Parathyroid adenoma (tissue), 2 donors: Measurements from ENCODE around the gene TMBIM1.
A peak's percentile ranks its signal among the peaks of the same experiment; 100 is the strongest.
"Not testable (repeated sequence)": the region's sequence is repeated elsewhere in the genome, so short reads cannot be mapped to it uniquely, and the experiment has no call there.

Experiments
- H2AFZ ChIP-seq: fragments of 300-600 bp; sonication (generic); one replicate; pipeline ENCODE4 v1.7.0; 2017; ENCODE audit warnings: antibody characterized with exemption, mild to moderate bottlenecking
- H3K27ac ChIP-seq: fragments of 300-600 bp; sonication (generic); one replicate; pipeline ENCODE4 v1.7.0; 2017
- H3K27me3 ChIP-seq: fragments of 300-600 bp; sonication (generic); one replicate; pipeline ENCODE4 v1.7.0; 2017; ENCODE audit warnings: low read length; ENCODE audit not compliant: control insufficient read depth, insufficient read depth
- H3K36me3 ChIP-seq: fragments of 300-600 bp; sonication (generic); one replicate; pipeline ENCODE4 v1.7.0; 2017; ENCODE audit warnings: low read length; ENCODE audit not compliant: control insufficient read depth, insufficient read depth
- H3K4me1 ChIP-seq: fragments of 300-600 bp; sonication (generic); one replicate; pipeline ENCODE4 v1.7.0; 2017; ENCODE audit warnings: control low read depth
- H3K4me2 ChIP-seq: fragments of 300-600 bp; sonication (generic); one replicate; pipeline ENCODE4 v1.7.0; 2017; ENCODE audit warnings: low read length
- H3K4me3 ChIP-seq: fragments of 300-600 bp; sonication (generic); one replicate; pipeline ENCODE4 v1.7.0; 2017; ENCODE audit warnings: low read depth, low read length
- H3K79me2 ChIP-seq: fragments of 300-600 bp; sonication (generic); one replicate; pipeline ENCODE4 v1.7.0; 2017; ENCODE audit warnings: control low read depth
- H3K9ac ChIP-seq: fragments of 300-600 bp; sonication (generic); one replicate; pipeline ENCODE4 v1.7.0; 2017; ENCODE audit warnings: mild to moderate bottlenecking
- H3K9me3 ChIP-seq: fragments of 300-600 bp; sonication (generic); one replicate; pipeline ENCODE4 v1.7.0; 2017; ENCODE audit warnings: low read length; ENCODE audit not compliant: control insufficient read depth
- CTCF ChIP-seq: fragments of 300-600 bp; sonication (generic); IDR thresholded peaks from one replicate; pipeline ENCODE4 v1.7.0; 2017; ENCODE audit warnings: antibody characterized with exemption, mild to moderate bottlenecking
- donor health status: primary hyperparathyroidism.

The TMBIM1 gene

GRCh38 chr2:218319813-218320365, 27.6 kb upstream of the TMBIM1 start:
- Histone ChIP-seq H2AFZ (no peak overlapping the region), H3K27ac (no peak overlapping the region), H3K9ac (no peak overlapping the region), H3K79me2 (no peaks in the 10 kb centered on the region), H3K9me3 (no peaks in the 10 kb centered on the region), H3K4me3 (no peak overlapping the region), H3K4me2 (no peak overlapping the region), H3K4me1 (peaks cover 18% of the 10 kb centered on the region), H3K27me3 (no peaks in the 10 kb centered on the region), H3K36me3 (no peaks in the 10 kb centered on the region)
- no peak for TF ChIP-seq CTCF

DNA sequence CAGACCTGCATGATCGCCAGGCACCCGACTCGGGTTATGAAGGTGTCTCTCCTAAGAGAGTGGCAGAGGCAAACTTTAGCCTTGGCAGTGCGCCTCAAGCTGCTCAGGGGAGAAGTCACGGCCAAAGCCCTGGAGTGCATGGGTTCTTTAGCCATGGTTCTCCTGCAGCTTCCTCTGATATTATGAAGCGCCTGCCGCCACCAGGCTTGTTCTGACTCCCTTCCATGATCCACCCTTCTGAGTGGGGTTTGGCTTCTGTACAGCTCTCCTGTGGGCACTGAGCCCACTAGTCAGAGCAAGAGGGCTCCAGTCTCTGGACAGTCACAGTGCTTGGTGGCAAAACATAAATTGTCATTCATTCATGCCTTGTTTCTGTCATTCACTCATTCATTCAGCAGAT, 25.9 kb upstream of the TMBIM1 start:
- H3K79me2 ChIP-seq, result no peaks in the 10 kb centered on the region
- H3K9ac ChIP-seq, result no peak overlapping the region
- no peaks in the 10 kb centered on the region for H3K36me3 ChIP-seq
- H2AFZ ChIP-seq, result no peak overlapping the region
- no peak for TF ChIP-seq CTCF
- no peak overlapping the region for H3K27ac ChIP-seq
- H3K9me3 ChIP-seq, result no peaks in the 10 kb centered on the region
- H3K4me1 ChIP-seq, result peaks cover 18% of the 10 kb centered on the region
- H3K4me2 ChIP-seq, result no peak overlapping the region
- H3K27me3 ChIP-seq, result no peaks in the 10 kb centered on the region
- H3K4me3 ChIP-seq, result no peak overlapping the region

GRCh38 chr2:218317835-218318234, 25.5 kb upstream of the TMBIM1 start:
- no peak overlapping the region for H3K27ac ChIP-seq

GRCh38 chr2:218317303-218317630, 25.0 kb upstream of the TMBIM1 start:
- Histone ChIP-seq H2AFZ (peak overlapping the region; percentile 8), H3K27ac (no peak overlapping the region), H3K79me2 (no peaks in the 10 kb centered on the region), H3K27me3 (no peaks in the 10 kb centered on the region), H3K9ac (no peak overlapping the region), H3K9me3 (no peaks in the 10 kb centered on the region), H3K4me1 (peaks cover 14% of the 10 kb centered on the region), H3K36me3 (no peaks in the 10 kb centered on the region), H3K4me2 (no peak overlapping the region), H3K4me3 (no peak overlapping the region)
- TF ChIP-seq CTCF, result no peak

More at GRCh38 chr2:218317835-218318234, 25.5 kb upstream of the TMBIM1 start:
- H3K9ac ChIP-seq, result no peak overlapping the region
- no peak for TF ChIP-seq CTCF
- no peaks in the 10 kb centered on the region for H3K36me3 ChIP-seq
- H3K4me1 ChIP-seq, result peaks cover 18% of the 10 kb centered on the region
- no peaks in the 10 kb centered on the region for H3K79me2 ChIP-seq
- no peaks in the 10 kb centered on the region for H3K9me3 ChIP-seq
- no peak overlapping the region for H3K4me3 ChIP-seq
- H3K27me3 ChIP-seq, result no peaks in the 10 kb centered on the region
- no peak overlapping the region for H2AFZ ChIP-seq
- H3K4me2 ChIP-seq, result no peak overlapping the region

DNA sequence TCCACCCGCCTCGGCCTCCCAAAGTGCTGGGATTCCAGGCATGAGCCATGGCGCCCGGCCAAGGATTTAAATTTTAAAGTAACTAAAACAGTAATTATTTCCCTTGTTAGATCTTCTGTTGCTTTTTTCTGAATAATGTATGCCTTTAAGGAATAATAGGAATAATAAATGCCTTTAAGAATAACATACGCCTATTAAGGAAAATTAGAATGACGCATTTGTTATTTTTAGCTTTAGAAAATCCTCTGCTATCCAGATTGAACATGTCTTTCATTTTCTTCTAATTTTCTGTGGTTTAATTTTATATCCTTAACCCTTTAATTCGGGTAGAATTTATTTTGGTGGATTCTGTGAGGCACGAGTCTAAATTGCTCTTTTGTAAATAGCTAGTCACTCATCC, 23.1 kb upstream of the TMBIM1 start:
- H3K4me3 ChIP-seq, result no peak overlapping the region
- no peaks in the 10 kb centered on the region for H3K9me3 ChIP-seq
- no peak for TF ChIP-seq CTCF
- peaks cover 3% of the 10 kb centered on the region for H3K4me1 ChIP-seq
- no peak overlapping the region for H3K4me2 ChIP-seq
- no peak overlapping the region for H2AFZ ChIP-seq
- no peaks in the 10 kb centered on the region for H3K27me3 ChIP-seq
- H3K9ac ChIP-seq, result no peak overlapping the region
- no peaks in the 10 kb centered on the region for H3K79me2 ChIP-seq
- H3K27ac ChIP-seq, result no peak overlapping the region
- no peaks in the 10 kb centered on the region for H3K36me3 ChIP-seq

DNA sequence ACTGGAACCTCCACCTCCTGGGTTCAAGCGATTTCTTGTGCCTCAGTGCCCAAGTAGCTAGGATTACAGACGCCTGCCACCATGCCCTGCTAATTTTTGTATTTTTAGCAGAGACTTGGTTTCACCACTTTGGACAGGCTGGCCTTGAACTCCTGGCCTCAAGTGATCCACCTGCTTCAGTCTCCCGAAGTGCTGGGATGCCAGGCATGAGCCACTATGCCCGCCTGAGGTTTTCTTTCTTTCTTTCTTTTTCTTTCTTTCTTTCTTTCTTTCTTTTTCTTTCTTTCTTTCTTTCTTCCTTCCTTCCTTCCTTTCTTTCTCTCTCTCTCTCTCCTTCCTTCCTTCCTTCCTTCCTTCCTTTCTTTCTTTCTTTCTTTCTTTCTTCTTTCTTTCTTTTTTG, 22.5 kb upstream of the TMBIM1 start:
- not testable (repeated sequence) for H3K79me2 ChIP-seq, H2AFZ ChIP-seq, H3K36me3 ChIP-seq, H3K27me3 ChIP-seq, H3K4me2 ChIP-seq, H3K27ac ChIP-seq, H3K9ac ChIP-seq, H3K4me3 ChIP-seq, H3K4me1 ChIP-seq, H3K9me3 ChIP-seq
